Mucosa of stomach (tissue), 1 donor: ENCODE results near the gene METTL22.
A peak's percentile ranks its signal among the peaks of the same experiment; 100 is the strongest.

Experiments
- H3K27me3 ChIP-seq: one replicate; pipeline ENCODE4 v1.7.0; 2013; ENCODE audit warnings: mild to moderate bottlenecking, low read length; ENCODE audit not compliant: control insufficient read depth, insufficient read depth
- H3K36me3 ChIP-seq: one replicate; pipeline ENCODE4 v1.7.0; 2013; ENCODE audit warnings: low read length; ENCODE audit not compliant: control insufficient read depth, insufficient read depth
- H3K4me1 ChIP-seq: one replicate; pipeline ENCODE4 v1.7.0; 2013; ENCODE audit warnings: mild to moderate bottlenecking, low read length; ENCODE audit not compliant: control insufficient read depth, insufficient read depth
- H3K4me3 ChIP-seq: one replicate; pipeline ENCODE4 v1.7.0; 2013; ENCODE audit warnings: low read length
- H3K9ac ChIP-seq: one replicate; pipeline ENCODE4 v1.7.0; 2013; ENCODE audit warnings: mild to moderate bottlenecking, low read length, moderate library complexity
- H3K9me3 ChIP-seq: one replicate; pipeline ENCODE4 v1.7.0; 2013; ENCODE audit warnings: mild to moderate bottlenecking, low read length, moderate library complexity; ENCODE audit not compliant: control insufficient read depth
- donor health status: Pancreatic carcinoma.

Gene METTL22

DNA sequence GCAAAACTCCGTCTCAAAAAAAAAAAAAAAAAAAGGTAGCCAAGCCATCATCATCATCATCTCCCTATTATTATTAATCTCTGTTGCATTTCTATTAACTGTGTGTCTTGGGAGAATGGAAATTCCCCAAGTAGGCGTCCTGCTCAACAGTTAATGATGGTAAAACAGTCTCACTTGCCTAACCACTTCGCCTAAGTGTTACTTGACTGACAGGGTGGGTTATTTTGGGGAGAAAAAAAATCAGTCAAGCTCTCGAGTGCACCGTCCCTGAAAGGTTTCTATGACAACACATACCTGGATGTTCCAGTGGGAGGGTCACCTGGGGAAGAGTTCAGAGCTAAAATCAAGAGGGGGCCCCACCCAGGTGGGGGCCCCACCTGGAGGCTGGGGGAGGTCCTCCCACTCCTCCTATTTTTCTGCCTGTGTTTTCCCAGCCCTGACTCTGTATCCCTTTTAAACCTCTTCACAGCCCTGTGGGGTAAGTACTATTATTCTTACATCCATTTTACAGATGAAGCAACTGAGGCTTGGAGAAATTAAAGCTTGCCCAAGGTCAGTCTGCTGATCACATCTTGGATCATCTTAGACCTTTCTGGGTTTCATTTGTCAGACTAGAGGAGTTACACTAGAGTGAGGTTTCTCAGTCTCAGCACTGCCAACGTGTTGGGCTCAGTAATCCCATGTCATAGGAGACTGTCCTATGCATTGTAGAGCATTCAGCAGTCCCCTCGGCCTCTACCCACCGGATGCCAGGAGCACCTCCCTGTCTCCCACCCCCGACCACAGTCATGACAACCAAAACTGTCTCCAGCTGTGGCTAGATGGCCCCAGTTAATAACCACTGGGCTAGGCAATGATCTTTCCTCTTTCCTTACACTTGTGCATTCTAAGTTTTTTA is 41.9 kb downstream of the METTL22 start:
- H3K4me3 ChIP-seq = no peak overlapping the region
- no peaks in the 10 kb centered on the region for H3K4me1 ChIP-seq
- H3K9me3 ChIP-seq = no peaks in the 10 kb centered on the region
- no peak overlapping the region for H3K9ac ChIP-seq
- no peaks in the 10 kb centered on the region for H3K36me3 ChIP-seq
- H3K27me3 ChIP-seq = no peaks in the 10 kb centered on the region

DNA sequence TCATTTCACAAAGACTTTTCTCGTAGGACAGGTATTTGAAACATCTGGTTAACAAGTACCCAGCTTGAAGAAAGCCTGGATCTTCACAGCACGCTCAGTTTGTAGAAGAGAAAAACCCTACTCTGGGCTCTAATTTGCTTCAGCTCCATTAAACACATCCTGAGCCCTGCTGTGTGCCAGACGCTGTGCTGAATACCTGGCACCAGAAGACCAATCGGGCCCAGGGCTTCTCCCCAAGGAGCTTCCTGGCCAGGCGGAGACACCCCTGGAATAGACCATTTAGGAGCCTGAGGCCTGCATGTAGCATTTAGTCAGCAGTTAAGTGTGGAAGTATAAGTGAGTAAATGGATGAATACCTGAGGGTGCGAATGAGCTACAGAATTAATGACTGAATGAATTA is 44.0 kb downstream of the METTL22 start:
- H3K36me3 ChIP-seq = no peaks in the 10 kb centered on the region
- H3K4me1 ChIP-seq = no peaks in the 10 kb centered on the region
- no peaks in the 10 kb centered on the region for H3K27me3 ChIP-seq
- no peak overlapping the region for H3K4me3 ChIP-seq
- no peaks in the 10 kb centered on the region for H3K9me3 ChIP-seq
- no peak overlapping the region for H3K9ac ChIP-seq

DNA sequence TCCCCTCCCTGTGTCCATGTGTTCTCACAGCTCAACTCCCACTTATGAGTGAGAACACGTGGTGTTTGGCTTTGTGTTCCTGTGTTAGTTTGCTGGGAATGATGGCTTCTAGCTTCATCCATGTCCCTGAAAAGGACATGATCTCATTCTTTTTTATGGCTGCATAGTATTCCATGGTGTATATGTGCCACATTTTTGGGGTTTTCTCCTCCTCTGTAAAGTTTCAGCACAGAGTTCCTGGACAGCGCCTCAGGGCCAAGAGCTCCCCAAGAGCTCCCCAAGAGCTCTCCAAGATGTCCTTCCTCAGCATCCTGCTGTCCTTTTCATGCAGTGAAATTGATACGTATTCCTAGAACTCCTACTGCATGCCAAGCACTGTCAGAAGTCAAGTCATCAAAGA is 46.0 kb downstream of the METTL22 start:
- H3K9me3 ChIP-seq = no peaks in the 10 kb centered on the region
- H3K4me3 ChIP-seq = no peak overlapping the region
- H3K27me3 ChIP-seq = no peaks in the 10 kb centered on the region
- no peaks in the 10 kb centered on the region for H3K4me1 ChIP-seq
- no peak overlapping the region for H3K9ac ChIP-seq
- H3K36me3 ChIP-seq = no peaks in the 10 kb centered on the region

DNA sequence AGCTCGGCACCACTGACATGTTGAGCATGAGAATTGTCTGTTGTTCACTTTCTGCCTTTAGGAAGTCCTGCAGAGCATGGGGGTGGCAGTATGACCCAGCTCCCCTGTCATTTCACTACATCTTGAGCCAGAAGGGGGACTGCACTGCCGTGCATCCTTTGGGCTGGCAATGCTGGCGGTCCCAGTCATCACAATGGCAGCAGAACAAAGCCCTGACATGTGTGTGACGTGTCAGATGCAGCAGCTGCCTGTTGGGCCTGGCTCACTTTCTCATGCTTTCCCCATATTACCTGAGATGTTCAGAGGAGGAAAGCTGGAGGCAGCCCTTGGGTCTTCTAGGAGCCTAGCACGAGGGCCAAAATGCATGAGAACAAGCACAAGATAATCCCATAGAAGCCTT is 46.6 kb downstream of the METTL22 start:
- Histone ChIP-seq H3K9ac (no peak overlapping the region), H3K9me3 (no peaks in the 10 kb centered on the region), H3K4me1 (no peaks in the 10 kb centered on the region), H3K36me3 (no peaks in the 10 kb centered on the region), H3K4me3 (no peak overlapping the region), H3K27me3 (no peaks in the 10 kb centered on the region)

DNA sequence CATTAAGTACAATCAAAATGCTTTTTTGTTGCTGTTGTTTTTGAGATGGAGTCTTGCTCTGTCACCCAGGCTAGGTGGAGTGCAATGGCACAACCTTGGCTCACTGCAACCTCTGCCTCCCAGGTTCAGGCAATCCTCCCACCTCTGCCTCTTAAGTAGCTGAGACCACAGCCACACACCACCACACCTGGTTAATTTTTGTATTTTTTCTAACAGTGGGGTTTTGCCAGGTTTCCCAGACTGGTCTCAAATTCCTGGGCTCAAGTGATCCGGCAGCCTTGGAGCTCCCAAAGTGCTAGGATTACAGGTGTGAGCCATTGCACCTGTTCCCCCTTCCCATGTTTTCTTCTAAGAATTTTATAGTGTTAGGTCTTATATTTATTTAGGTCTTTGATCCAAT is 48.0 kb downstream of the METTL22 start:
- no peaks in the 10 kb centered on the region for H3K4me1 ChIP-seq
- H3K9me3 ChIP-seq = no peaks in the 10 kb centered on the region
- no peak overlapping the region for H3K9ac ChIP-seq
- H3K27me3 ChIP-seq = no peaks in the 10 kb centered on the region
- H3K36me3 ChIP-seq = no peaks in the 10 kb centered on the region
- H3K4me3 ChIP-seq = no peak overlapping the region

DNA sequence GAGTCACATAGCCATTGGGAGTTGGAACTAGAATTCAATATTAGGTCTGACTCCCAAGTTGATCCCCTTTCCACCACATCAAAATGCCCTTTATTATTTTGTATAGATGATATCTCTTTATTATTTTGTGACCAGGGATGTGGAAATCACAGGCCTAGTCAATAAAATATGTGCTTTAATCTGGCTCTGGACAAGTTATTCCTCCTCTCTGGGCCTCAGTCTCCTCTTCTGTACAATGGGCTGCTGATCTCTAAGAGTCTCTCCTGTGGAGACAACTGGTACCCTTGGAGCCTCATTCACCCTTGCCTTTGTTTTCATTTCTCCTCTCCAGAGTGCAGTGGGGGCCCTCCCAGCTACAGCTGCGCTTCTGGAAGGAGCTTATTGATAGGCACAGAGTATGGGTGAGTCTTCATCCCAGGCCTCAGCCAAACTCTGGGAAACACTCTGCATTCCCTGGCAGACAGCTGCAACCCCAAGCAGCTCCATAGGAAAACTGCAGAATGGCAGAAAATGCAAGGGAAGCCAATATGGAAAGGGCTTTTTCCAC is 48.6 kb downstream of the METTL22 start:
- H3K9me3 ChIP-seq = no peaks in the 10 kb centered on the region
- H3K36me3 ChIP-seq = no peaks in the 10 kb centered on the region
- no peaks in the 10 kb centered on the region for H3K27me3 ChIP-seq
- H3K4me3 ChIP-seq = no peak overlapping the region
- H3K4me1 ChIP-seq = peaks cover 6% of the 10 kb centered on the region
- H3K9ac ChIP-seq = no peak overlapping the region

DNA sequence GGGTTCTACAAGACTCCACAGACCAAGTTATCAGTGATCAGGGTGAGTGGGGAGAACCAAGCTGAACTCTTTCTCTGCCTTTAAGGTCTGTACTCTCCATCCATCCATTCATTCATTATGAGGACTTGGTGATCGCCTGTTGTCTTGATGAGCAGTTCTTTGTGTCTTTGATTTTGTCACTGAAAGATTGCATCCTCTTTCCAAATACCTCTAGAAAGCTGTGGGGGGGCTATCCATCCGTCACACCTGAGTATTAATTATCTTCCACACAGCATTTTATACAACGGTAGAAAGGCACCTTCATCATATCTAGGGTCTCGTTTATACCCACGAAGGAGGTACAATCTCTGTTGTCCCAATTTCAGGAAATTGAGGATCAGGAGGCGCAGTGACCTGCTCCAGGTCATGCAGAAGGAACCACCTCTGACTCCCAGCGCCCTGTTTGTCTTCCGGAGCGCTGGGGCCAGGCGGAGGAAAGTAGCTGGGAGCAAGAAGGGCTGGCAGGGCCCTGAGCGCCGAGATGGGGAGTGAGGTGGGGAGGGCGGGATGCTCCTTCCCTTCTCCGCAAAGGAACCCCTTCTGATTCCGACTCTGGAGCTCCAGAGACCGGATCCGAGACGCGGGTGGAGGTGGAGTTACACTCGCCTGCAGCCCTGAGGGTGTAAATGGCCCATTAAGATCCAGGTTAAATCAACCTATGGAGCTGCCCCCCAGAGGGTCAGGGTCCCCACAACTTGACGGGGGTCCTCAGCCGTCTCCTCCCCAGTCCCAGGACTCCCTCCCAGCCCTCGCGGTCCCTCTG is 52.3 kb downstream of the METTL22 start:
- no peaks in the 10 kb centered on the region for H3K36me3 ChIP-seq
- H3K4me1 ChIP-seq = peaks cover 24% of the 10 kb centered on the region
- no peaks in the 10 kb centered on the region for H3K27me3 ChIP-seq
- H3K9me3 ChIP-seq = no peaks in the 10 kb centered on the region
- peak overlapping the region; percentile 23 for H3K4me3 ChIP-seq
- H3K9ac ChIP-seq = peak overlapping the region; percentile 71

DNA sequence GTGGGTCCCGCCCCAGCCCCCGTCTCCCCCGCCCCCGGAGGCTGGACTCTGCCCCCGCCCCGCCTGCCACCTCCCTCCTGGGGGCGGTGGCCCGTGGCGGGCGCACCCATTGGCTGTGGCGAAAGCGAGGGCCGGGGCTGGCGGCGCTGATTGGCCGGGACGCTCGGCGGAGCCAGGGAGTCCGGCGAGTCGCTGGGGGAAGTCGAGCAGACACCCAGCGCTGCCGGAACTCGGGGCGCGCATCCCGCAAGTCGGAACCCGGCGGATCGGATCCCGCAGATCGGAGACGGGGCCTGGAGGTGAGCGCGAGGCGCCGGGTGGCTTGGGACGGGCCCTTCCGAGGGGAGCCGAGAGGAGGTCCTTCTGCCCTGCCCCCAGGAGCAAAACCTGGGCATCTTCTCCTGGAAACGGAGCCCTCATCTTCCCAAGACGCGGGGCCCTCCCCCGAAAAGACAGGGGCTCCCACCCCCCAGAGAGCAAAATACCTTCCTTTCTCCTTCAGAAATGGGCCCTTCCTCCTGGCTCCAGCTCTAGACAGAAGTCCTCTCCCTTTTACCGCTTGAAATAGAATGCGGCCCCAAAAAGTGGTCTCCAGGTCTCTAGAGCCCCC is 53.0 kb downstream of the METTL22 start, which contains the start of gene ABAT:
ABAT (plus strand) TSS at position 205 of the 610 bp plus-strand sequence. CDS start 61,123 bp downstream, outside the sequence.
- Histone ChIP-seq H3K9me3 (no peaks in the 10 kb centered on the region), H3K9ac (peak within 1 kb of the TSS; percentile 83), H3K27me3 (no peaks in the 10 kb centered on the region), H3K4me3 (peak within 1 kb of the TSS; percentile 71), H3K36me3 (no peaks in the 10 kb centered on the region), H3K4me1 (peaks cover 31% of the 10 kb centered on the region)

DNA sequence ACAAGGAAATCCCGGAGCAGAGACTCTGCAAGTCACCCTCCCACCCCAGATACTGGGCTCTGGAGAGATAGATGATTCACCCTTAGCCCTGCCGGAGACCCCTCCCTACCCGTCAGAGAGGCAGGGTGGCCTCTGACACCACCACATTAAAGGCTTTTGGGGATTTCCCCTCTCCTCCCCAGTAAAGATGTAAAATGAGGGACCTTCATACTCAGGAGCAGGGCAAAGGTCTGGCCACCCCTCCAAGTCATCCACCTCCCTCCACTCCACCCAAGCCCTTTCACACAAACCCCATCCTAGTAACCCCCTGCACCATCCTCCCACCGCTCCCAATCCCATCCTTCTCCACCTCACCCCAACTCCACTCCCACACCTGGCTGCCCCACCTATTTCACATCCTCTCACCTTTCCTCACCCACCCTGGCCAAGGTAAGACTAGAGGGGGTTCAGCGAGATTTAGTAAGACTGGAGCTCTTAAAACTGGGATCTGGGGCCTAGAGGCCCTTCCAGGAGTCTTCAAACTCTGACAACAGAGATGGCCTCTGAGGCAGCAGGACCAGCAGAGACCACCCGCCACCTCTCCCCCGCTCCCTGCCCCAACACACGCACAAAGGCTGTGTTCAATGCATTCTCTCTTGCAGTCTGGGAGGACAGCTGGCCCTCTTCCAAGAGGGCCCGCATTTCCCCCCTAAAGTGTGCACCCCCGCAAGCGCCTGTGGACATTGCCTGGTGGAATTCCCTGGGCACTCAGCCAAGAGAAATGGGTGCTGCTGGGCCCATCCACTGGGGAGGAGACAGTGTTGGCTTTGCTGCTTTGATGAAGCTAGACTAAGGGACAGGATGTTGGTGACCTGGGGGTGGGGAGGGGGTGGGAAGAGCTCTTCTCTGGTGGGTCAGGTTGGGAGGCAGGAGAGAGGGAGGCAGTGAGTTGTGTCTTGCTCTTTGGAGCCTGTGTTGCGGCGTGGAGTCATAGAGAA is 54.0 kb downstream of the METTL22 start:
- Histone ChIP-seq H3K9ac (peak overlapping the region; percentile 83), H3K4me1 (peaks cover 32% of the 10 kb centered on the region), H3K9me3 (no peaks in the 10 kb centered on the region), H3K36me3 (no peaks in the 10 kb centered on the region), H3K27me3 (no peaks in the 10 kb centered on the region), H3K4me3 (peak overlapping the region; percentile 71)

DNA sequence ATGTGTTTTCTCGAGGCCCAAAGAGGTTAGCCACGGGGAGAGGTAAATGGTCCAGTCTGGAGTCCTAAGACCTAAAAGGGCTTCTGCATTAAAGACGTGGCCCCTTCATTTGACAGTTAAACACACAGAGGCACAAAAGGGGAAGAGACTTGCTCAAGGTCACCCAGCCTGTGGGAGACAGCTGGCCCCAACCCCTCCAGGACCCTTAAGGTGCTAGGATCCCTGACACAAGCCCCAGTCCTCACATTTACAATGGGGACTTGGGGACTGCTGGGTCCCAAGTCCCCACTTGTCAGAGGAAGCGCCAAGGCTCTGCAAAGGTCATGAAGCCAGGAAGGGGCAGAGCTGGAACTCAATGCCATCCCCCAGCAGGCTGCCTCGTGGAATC is 54.7 kb downstream of the METTL22 start:
- Histone ChIP-seq H3K9ac (no peak overlapping the region), H3K36me3 (no peaks in the 10 kb centered on the region), H3K4me1 (peaks cover 35% of the 10 kb centered on the region), H3K27me3 (no peaks in the 10 kb centered on the region), H3K4me3 (no peak overlapping the region), H3K9me3 (no peaks in the 10 kb centered on the region)
